LNCAP (cell line): ENCODE data around the gene DNAJC18.

ENCODE experiments used
- CTCF ChIP-seq: fragments of 450-650 bp; IDR thresholded peaks from 2 replicates; pipeline ENCODE4 v1.5.1; 2017; ENCODE audit warnings: mild to moderate bottlenecking

The DNAJC18 gene

GRCh38 chr5:139381837-139382761 is 57.2 kb downstream of the DNAJC18 start:
- TF ChIP-seq CTCF, result no peak

GRCh38 chr5:139379626-139380449 is 59.5 kb downstream of the DNAJC18 start:
- TF ChIP-seq CTCF, result no peak

GRCh38 chr5:139378941-139379361 is 60.4 kb downstream of the DNAJC18 start:
- no peak for TF ChIP-seq CTCF

- no peak for TF ChIP-seq CTCF
Observed at GRCh38 chr5:139378101-139378825, 61.1 kb downstream of the DNAJC18 start.

- no peak for TF ChIP-seq CTCF
Observed at GRCh38 chr5:139377226-139377625, 62.1 kb downstream of the DNAJC18 start.

- no peak for TF ChIP-seq CTCF
Observed at GRCh38 chr5:139376364-139376763, 63.0 kb downstream of the DNAJC18 start.

- TF ChIP-seq CTCF, result no peak
Observed at GRCh38 chr5:139374909-139375308, 64.4 kb downstream of the DNAJC18 start.
